Measurements from ENCODE around the gene IGFBP1. TPM values are rescaled to one million over a fixed set of nuclear protein-coding genes. Genes with fewer than 3 reads are reported as not detected.
"Not testable (repeated sequence)": the region's sequence is repeated elsewhere in the genome, so short reads cannot be mapped to it uniquely, and the experiment has no call there.

Gene IGFBP1
- total and polyA plus RNA-seq, 8 donors, result 0.10 to 0.31 TPM; not detected in 6

DNA sequence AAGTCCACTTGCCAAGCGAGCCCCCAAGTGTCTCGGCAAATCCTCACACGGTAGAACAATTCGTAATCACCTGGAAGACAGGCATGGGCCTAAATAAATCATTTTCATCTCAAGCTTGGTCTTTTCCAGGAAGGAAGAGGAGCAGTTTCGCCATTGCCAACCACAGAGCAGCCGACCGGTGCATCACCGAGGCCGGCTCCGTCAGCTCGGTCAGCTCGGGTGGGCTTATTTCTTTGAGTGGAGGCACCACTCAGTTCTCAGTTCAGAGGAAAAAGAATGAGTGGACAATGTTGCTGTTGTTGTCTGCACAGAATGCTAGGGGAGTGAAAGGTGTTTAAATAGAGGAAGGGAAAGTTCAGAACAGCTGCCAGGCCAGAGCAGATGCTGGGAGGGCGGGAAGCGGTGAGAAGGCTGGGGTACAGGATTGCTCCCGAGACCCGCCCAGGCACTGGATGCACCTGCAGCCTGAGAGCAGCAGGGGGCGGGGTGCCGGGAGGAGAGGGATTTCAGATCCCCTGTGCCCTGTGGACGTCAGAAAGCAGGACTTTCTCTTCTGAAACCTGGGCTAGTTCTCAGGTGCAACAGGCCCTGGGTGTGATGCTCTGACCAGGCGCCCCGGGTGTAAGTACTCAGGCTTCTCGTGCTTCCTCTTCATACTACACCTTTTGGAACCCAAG is 50.5 kb downstream of the IGFBP1 start:
- H3K36me3 ChIP-seq, result no peaks in the 10 kb centered on the region
- H3K4me1 ChIP-seq, result no peaks in the 10 kb centered on the region
- ATAC-seq (no peak), DNase-seq (no peak)
- intact Hi-C loops (cut with DNase I), result no loop called here
- no peak overlapping the region for H3K4me3 ChIP-seq
- no peaks in the 10 kb centered on the region for H3K9me3 ChIP-seq
- H3K27me3 ChIP-seq, result no peaks in the 10 kb centered on the region
- TF ChIP-seq, protein P1, sequence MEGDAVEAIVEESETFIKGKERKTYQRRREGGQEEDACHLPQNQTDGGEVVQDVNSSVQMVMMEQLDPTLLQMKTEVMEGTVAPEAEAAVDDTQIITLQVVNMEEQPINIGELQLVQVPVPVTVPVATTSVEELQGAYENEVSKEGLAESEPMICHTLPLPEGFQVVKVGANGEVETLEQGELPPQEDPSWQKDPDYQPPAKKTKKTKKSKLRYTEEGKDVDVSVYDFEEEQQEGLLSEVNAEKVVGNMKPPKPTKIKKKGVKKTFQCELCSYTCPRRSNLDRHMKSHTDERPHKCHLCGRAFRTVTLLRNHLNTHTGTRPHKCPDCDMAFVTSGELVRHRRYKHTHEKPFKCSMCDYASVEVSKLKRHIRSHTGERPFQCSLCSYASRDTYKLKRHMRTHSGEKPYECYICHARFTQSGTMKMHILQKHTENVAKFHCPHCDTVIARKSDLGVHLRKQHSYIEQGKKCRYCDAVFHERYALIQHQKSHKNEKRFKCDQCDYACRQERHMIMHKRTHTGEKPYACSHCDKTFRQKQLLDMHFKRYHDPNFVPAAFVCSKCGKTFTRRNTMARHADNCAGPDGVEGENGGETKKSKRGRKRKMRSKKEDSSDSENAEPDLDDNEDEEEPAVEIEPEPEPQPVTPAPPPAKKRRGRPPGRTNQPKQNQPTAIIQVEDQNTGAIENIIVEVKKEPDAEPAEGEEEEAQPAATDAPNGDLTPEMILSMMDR (IDR thresholded peaks at IDR 0.05), result no peak
- H3K27ac ChIP-seq, result no peak overlapping the region

DNA sequence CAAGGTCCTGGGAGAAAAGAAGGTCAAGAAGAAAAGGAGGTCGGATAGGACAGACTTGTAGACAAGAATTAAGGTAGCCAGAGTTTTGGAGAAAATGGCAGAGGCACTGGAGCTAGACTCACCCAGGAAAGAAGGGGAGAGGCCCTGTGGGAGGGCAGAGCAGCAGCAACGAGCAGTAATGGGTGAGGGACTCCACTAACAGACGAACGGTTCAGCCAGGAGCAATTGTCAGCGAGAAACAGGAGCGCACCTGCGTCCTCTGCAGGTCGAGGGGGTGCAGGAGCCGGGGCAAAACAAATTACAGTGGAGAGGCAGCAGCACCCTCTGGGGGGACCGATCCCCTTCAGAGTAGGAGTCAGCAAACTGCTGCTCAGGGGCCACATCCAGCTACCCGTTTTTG is 51.3 kb downstream of the IGFBP1 start:
- H3K36me3 ChIP-seq, result no peaks in the 10 kb centered on the region
- DNase-seq (no peak), ATAC-seq (no peak)
- intact Hi-C loops (cut with DNase I), result no loop called here
- H3K27me3 ChIP-seq, result no peaks in the 10 kb centered on the region
- H3K4me1 ChIP-seq, result no peaks in the 10 kb centered on the region
- TF ChIP-seq, protein P1 (IDR thresholded peaks at IDR 0.05), result no peak
- no peaks in the 10 kb centered on the region for H3K9me3 ChIP-seq
- no peak overlapping the region for H3K27ac ChIP-seq
- H3K4me3 ChIP-seq, result no peak overlapping the region

DNA sequence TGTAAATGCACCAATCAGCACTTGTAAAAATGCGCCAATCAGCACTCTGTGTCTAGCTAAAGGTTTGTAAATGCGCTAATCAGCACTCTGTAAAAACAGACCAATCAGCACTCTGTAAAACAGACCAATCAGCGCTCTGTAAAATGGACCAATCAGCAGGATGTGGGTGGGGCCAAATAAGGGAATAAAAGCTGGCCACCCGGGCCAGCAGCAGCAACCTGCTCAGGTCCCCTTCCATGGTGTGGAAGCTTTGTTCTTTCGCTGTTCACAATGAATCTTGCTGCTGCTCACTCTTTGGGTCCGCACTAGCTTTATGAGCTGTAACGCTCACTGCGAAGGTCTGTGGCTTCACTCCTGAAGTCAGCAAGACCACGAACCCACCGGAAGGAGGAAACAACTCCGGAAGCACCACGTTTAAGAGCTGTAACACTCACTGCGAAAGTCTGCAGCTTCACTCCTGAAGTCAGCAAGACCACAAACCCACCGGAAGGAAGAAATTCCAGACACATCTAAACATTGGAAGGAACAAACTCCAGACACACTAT is 52.0 kb downstream of the IGFBP1 start:
- ATAC-seq, result not testable (repeated sequence)

DNA sequence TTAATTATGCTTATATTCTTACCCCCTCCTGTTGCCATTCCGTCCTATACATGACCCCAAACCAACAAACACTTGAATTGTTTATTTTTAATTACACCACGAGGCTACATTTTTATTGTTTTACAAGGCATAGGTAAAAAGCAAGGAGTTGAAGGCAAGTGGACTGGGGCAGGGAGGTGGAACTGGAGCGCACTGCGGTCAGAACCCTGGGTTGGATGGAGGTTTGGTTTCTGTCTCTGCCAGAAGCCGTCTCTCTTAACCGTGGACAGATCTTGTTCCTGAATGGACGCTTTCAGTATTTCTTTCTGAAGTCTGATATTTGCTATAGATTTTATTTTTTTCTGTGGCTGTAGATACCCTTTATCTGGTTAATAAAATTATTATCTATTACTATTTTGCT is 52.7 kb downstream of the IGFBP1 start:
- no peaks in the 10 kb centered on the region for H3K9me3 ChIP-seq
- DNase-seq (no peak), ATAC-seq (no peak)
- no peaks in the 10 kb centered on the region for H3K27me3 ChIP-seq
- H3K4me3 ChIP-seq, result no peak overlapping the region
- H3K4me1 ChIP-seq, result no peaks in the 10 kb centered on the region
- no peaks in the 10 kb centered on the region for H3K36me3 ChIP-seq
- intact Hi-C loops (cut with DNase I), result no loop called here
- H3K27ac ChIP-seq, result no peak overlapping the region
- TF ChIP-seq, protein P1 (IDR thresholded peaks at IDR 0.05), result no peak

More for the DNA sequence above, 52.0 kb downstream of the IGFBP1 start:
- DNase-seq; H3K27ac ChIP-seq; H3K9me3 ChIP-seq; H3K4me3 ChIP-seq; H3K27me3 ChIP-seq; H3K4me1 ChIP-seq; intact Hi-C loops (cut with DNase I); H3K36me3 ChIP-seq: not testable (repeated sequence)

Other genes with a start within 250 kb of the IGFBP1 start
- not detected for gene CCDC201, start 15.4 kb upstream of the IGFBP1 start, total RNA-seq
- gene CCDC201, start 15.4 kb upstream of the IGFBP1 start, polyA plus RNA-seq (ENCODE audit: insufficient read length in 6 of 6), result under 1 TPM in 1 of 6 donors, not detected in 5; 0.04 TPM
- gene IGFBP3, start 32.8 kb downstream of the IGFBP1 start, total RNA-seq, result 10 to 100 TPM; 33.8 to 35.9 TPM
- 10 to 100 TPM; 37.6 to 82.3 (median 51.5) TPM for gene IGFBP3, start 32.8 kb downstream of the IGFBP1 start, polyA plus RNA-seq (ENCODE audit: insufficient read length in 6 of 6)

Measured in left lung (tissue), 10 donors.